ENCODE results near the gene P2RY11. TPM values are rescaled to one million over a fixed set of nuclear protein-coding genes. Genes with fewer than 3 reads are reported as not detected.

The P2RY11 gene, protein sequence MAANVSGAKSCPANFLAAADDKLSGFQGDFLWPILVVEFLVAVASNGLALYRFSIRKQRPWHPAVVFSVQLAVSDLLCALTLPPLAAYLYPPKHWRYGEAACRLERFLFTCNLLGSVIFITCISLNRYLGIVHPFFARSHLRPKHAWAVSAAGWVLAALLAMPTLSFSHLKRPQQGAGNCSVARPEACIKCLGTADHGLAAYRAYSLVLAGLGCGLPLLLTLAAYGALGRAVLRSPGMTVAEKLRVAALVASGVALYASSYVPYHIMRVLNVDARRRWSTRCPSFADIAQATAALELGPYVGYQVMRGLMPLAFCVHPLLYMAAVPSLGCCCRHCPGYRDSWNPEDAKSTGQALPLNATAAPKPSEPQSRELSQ
- total RNA-seq (2021) (23.7 and 27.4 TPM in 2 replicates), Bru-seq, nascent RNA (percentile 59 among the genes with signal in this experiment), BruChase-seq, experiment 1, labeled RNA remaining after a 2-hour chase (percentile 79 among the genes with signal in this experiment), BruChase-seq, experiment 2, labeled RNA remaining after a 6-hour chase (percentile 89 among the genes with signal in this experiment)
- long read RNA-seq, partial matches to known transcripts, result 2 of 4 reads
- long read RNA-seq, other reads (novel, unspliced or antisense), result 2 of 4 reads

DNA sequence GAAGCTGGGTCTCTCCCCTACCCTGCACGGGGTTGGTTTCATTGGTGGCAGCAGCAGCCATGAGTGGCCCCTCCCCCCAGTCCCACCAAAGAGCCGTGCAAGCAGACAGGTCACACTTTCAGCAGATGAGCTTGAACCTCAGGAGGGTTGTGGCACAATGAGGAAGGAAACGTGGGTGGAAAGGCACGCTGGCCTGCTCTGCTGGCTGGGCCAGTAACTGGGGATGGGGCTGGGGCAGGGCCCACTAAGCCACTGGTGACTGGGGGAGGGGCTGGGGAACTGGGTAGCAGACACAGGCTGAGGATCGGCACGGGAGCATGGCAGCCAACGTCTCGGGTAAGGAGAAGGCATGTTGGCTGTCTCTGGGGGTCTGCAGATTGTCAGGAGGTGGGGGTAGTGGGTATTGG is at the start of gene P2RY11:
Gene P2RY11, plus strand, starts transcription at position 289 of the 407 bp plus-strand sequence. Its CDS starts 29 bp downstream, at position 318.
- no peak within 1 kb of the TSS for H3K4me2 ChIP-seq
- BruUV-seq (replicated peaks), result no TSS peak
- H3K9me3 ChIP-seq (ENCODE audit: insufficient read depth, low read depth), result no peaks in the 10 kb centered on the region
- intact Hi-C loops (cut with micrococcal nuclease; ENCODE audit: unreplicated experiment), result no loop called here
- no peak within 1 kb of the TSS for H3K4me3 ChIP-seq
- DNase-seq, result no peak
- H3F3A ChIP-seq (ENCODE audit: insufficient read depth, low read depth), result peaks cover 86% of the 10 kb centered on the region
- H2AFZ ChIP-seq, result no peak within 1 kb of the TSS
- no peaks in the 10 kb centered on the region for H3K9me2 ChIP-seq (ENCODE audit: insufficient read depth)
- H3K79me2 ChIP-seq (ENCODE audit: low read depth), result peaks cover 33% of the 10 kb centered on the region
- H3K4me1 ChIP-seq (replicated peaks; ENCODE audit: insufficient read depth), result peaks cover 9% of the 10 kb centered on the region
- H3K27ac ChIP-seq, result no peak within 1 kb of the TSS
- peaks cover 47% of the 10 kb centered on the region for H3K36me3 ChIP-seq (ENCODE audit: low read depth)
- TF ChIP-seq, protein P1, sequence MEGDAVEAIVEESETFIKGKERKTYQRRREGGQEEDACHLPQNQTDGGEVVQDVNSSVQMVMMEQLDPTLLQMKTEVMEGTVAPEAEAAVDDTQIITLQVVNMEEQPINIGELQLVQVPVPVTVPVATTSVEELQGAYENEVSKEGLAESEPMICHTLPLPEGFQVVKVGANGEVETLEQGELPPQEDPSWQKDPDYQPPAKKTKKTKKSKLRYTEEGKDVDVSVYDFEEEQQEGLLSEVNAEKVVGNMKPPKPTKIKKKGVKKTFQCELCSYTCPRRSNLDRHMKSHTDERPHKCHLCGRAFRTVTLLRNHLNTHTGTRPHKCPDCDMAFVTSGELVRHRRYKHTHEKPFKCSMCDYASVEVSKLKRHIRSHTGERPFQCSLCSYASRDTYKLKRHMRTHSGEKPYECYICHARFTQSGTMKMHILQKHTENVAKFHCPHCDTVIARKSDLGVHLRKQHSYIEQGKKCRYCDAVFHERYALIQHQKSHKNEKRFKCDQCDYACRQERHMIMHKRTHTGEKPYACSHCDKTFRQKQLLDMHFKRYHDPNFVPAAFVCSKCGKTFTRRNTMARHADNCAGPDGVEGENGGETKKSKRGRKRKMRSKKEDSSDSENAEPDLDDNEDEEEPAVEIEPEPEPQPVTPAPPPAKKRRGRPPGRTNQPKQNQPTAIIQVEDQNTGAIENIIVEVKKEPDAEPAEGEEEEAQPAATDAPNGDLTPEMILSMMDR (conservative IDR thresholded peaks at IDR 0.05), result no peak
- TF ChIP-seq EZH2 (IDR thresholded peaks at IDR 0.05; ENCODE audit: low read depth), result no peak
- ChIA-PET POLR2A (ENCODE audit: unreplicated experiment) (no interaction called here), CTCF (interaction anchor here (0.6 kb wide), 1 partner anchor 91 kb away, joined by 11 read pairs; no protein-coding TSS in a partner anchor)
- no peaks in the 10 kb centered on the region for H3K27me3 ChIP-seq (ENCODE audit: insufficient read depth, low read depth)
- peaks cover 72% of the 10 kb centered on the region for H4K20me1 ChIP-seq (ENCODE audit: insufficient read depth)

DNA sequence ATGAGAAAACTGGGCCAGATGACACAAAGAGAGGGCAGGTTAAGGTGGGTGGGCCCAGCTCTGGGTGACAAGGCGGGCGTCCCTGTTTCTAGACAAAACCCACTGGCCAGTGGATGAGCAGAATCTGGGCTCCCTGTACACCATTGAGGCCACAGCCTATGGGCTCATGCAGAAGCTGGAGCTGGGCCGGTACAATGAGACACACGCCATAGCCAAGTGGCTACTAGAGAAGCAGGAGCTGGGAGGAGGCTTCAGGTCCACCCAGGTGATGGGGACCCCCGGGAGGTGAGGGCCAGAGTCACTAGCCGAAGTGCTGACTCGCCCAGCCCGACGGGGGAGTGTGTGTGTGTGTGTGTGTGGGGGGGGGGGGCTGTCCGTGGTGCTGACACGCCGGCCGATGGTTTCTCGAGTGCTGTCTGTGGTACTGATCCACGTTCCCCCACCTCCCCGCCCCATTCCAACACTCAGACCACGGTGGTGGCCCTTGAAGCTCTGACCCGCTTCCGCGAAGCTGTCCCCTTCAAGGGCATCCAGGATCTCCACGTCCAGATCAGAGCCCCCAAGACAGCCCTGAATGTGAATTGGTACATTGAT is 49.7 kb upstream of the P2RY11 start:
- DNase-seq, result no peak
- no TSS peak for BruUV-seq (replicated peaks)
- Histone ChIP-seq H3K27ac (no peak overlapping the region), H3K4me3 (no peak overlapping the region), H3K4me1 (replicated peaks; ENCODE audit: insufficient read depth) (no peaks in the 10 kb centered on the region), H3K9me3 (ENCODE audit: insufficient read depth, low read depth) (no peaks in the 10 kb centered on the region), H3K36me3 (ENCODE audit: low read depth) (no peaks in the 10 kb centered on the region), H3K4me2 (no peak overlapping the region), H3F3A (ENCODE audit: insufficient read depth, low read depth) (no peaks in the 10 kb centered on the region), H4K20me1 (ENCODE audit: insufficient read depth) (no peaks in the 10 kb centered on the region), H3K79me2 (ENCODE audit: low read depth) (no peaks in the 10 kb centered on the region), H2AFZ (no peak overlapping the region), H3K27me3 (ENCODE audit: insufficient read depth, low read depth) (peaks cover 77% of the 10 kb centered on the region), H3K9me2 (ENCODE audit: insufficient read depth) (no peaks in the 10 kb centered on the region)
- TF ChIP-seq EZH2 (IDR thresholded peaks at IDR 0.05; ENCODE audit: low read depth), result no peak
- TF ChIP-seq, protein P1 (conservative IDR thresholded peaks at IDR 0.05), result no peak
- CTCF ChIA-PET, result no interaction called here
- intact Hi-C loops (cut with micrococcal nuclease; ENCODE audit: unreplicated experiment), result no loop called here
- POLR2A ChIA-PET (ENCODE audit: unreplicated experiment), result no interaction called here

DNA sequence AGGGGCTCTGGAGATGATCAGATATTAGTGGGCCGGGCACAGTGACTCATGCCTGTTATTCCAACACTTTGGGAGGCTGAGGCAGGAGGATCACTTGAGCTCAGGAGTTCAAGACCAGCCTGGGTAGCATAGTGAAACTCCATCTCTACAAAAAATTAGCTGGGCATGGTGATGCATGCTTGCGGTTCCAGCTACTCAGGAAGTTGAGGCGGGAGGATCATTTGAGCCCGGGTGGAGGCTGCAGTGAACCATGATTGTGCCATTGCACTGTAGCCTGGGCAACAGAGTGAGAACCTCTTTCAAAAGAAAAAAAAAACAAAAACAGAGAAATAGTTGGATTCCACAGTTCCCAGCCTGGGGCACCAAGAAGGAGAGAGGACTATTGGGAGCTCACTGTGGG is 43.3 kb upstream of the P2RY11 start:
- H3K4me1 ChIP-seq (replicated peaks; ENCODE audit: insufficient read depth), result no peaks in the 10 kb centered on the region
- CTCF ChIA-PET, result interaction anchor here (0.5 kb wide), 1 partner anchor 326 kb away, joined by 3 read pairs; no protein-coding TSS in a partner anchor
- peaks cover 89% of the 10 kb centered on the region for H3K27me3 ChIP-seq (ENCODE audit: insufficient read depth, low read depth)
- intact Hi-C loops (cut with micrococcal nuclease; ENCODE audit: unreplicated experiment), result no loop called here
- no peak for DNase-seq
- no peak overlapping the region for H3K27ac ChIP-seq
- TF ChIP-seq EZH2 (IDR thresholded peaks at IDR 0.05; ENCODE audit: low read depth), result no peak
- TF ChIP-seq, protein P1 (conservative IDR thresholded peaks at IDR 0.05), result no peak
- H2AFZ ChIP-seq, result no peak overlapping the region
- H3K9me2 ChIP-seq (ENCODE audit: insufficient read depth), result no peaks in the 10 kb centered on the region
- H3K9me3 ChIP-seq (ENCODE audit: insufficient read depth, low read depth), result no peaks in the 10 kb centered on the region
- H3F3A ChIP-seq (ENCODE audit: insufficient read depth, low read depth), result no peaks in the 10 kb centered on the region
- H3K36me3 ChIP-seq (ENCODE audit: low read depth), result no peaks in the 10 kb centered on the region
- H3K4me3 ChIP-seq, result no peak overlapping the region
- H3K79me2 ChIP-seq (ENCODE audit: low read depth), result no peaks in the 10 kb centered on the region
- no peaks in the 10 kb centered on the region; the same call in 1 of the 2 replicates for H4K20me1 ChIP-seq (ENCODE audit: insufficient read depth)
- POLR2A ChIA-PET (ENCODE audit: unreplicated experiment), result no interaction called here
- no TSS peak for BruUV-seq (replicated peaks)
- no peak overlapping the region for H3K4me2 ChIP-seq

All from PC-9 (cell line).